Large intestine (tissue), 3 donors: Measurements from ENCODE around the gene ZNF485. TPM values are rescaled to one million over a fixed set of nuclear protein-coding genes. Genes with fewer than 3 reads are reported as not detected.
A peak's percentile ranks its signal among the peaks of the same experiment; 100 is the strongest.
"Not testable (repeated sequence)": the region's sequence is repeated elsewhere in the genome, so short reads cannot be mapped to it uniquely, and the experiment has no call there.

Experiments
- DNase-seq, 2 donors: peaks; one replicate each; pipeline versions ENCODE4 v3.0.0 to v3.0.0-alpha.2; 2013
- H3K27ac ChIP-seq: one replicate; pipeline ENCODE4 v1.5.1; 2013; ENCODE audit warnings: low read length
- H3K27me3 ChIP-seq: 2 replicates; pipeline ENCODE4 v1.6.1; 2013; ENCODE audit warnings: low read length; ENCODE audit not compliant: control insufficient read depth, insufficient read depth
- H3K36me3 ChIP-seq: 2 replicates; pipeline ENCODE4 v1.6.1; 2013; ENCODE audit warnings: low read length; ENCODE audit not compliant: control insufficient read depth, insufficient read depth
- H3K4me1 ChIP-seq: one replicate; pipeline ENCODE4 v1.6.1; 2013; ENCODE audit warnings: low read length; ENCODE audit not compliant: control insufficient read depth, insufficient read depth
- H3K4me3 ChIP-seq: one replicate; pipeline ENCODE4 v1.5.1; 2013; ENCODE audit warnings: low read length
- H3K9me3 ChIP-seq: one replicate; pipeline ENCODE4 v1.6.1; 2013; ENCODE audit warnings: mild to moderate bottlenecking, low read depth, low read length, moderate library complexity; ENCODE audit not compliant: control insufficient read depth
- WGBS: methylation state at CpG from one replicate; pipeline ENCODE4 v1.1.5; 2013; ENCODE audit warnings: low lambda C conversion rate; ENCODE audit not compliant: insufficient coverage; 5-methylcytosine and 5-hydroxymethylcytosine counted together
- polyA plus RNA-seq: library from polyadenylated mRNA; unstranded; fragments of 120-200 nt; gene quantifications from one replicate; pipeline ENCODE4 v1.2.1, GENCODE V29; 2013

The ZNF485 gene
- polyA plus RNA-seq, 1 donor: 7.2 TPM

DNA sequence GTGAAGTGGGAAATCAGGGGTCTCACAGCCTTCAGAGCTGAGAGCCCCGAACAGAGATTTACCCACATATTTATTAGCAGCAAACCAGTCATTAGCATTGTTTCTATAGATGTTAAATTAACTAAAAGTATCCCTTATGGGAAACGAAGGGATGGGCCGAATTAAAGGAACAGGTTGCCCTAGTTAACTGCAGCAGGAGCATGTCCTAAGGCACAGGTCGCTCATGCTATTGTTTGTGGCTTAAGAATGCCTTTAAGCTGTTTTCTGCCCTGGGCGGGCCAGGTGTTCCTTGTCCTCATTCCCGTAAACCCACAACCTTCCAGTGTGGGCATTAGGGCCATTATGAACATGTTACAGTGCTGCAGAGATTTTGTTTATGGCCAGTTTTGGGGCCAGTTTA, 4.7 kb upstream of the ZNF485 start:
- not testable (repeated sequence) for H3K36me3 ChIP-seq, H3K4me3 ChIP-seq, H3K4me1 ChIP-seq, DNase-seq, H3K27ac ChIP-seq, H3K9me3 ChIP-seq, H3K27me3 ChIP-seq
- no CpG with 5 or more reads among the region's 6 CpGs for WGBS

DNA sequence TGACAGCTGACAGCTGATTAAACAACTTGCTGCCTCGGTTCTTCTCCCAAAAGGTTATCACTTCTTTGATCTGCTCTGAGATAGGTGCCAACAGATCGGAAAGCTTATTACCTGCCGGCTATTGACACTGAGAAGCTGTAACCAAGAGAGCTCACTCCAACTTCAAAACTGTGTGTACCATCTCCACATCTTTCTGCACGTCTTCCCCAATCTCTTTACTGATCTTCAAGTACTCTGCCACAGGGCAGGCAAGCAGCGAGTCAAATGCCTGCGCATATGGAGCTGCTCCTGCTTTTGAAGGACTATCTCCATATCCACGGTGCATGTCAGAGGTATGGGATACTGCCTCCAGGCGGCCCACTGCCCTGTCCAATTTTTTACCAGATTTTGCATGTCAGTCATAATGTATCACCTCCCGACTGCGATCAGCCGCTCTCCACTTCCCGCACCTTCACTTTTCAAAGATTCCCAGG, 352 bp upstream of the ZNF485 start:
- H3K4me1 ChIP-seq: no peaks in the 10 kb centered on the region
- peaks cover 2% of the 10 kb centered on the region for H3K9me3 ChIP-seq
- peak overlapping the region; percentile 73 for H3K4me3 ChIP-seq
- no CpG with 5 or more reads among the region's 12 CpGs for WGBS
- H3K27ac ChIP-seq: no peak overlapping the region
- no peak for DNase-seq
- no peaks in the 10 kb centered on the region for H3K27me3 ChIP-seq
- peaks cover 17% of the 10 kb centered on the region for H3K36me3 ChIP-seq

DNA sequence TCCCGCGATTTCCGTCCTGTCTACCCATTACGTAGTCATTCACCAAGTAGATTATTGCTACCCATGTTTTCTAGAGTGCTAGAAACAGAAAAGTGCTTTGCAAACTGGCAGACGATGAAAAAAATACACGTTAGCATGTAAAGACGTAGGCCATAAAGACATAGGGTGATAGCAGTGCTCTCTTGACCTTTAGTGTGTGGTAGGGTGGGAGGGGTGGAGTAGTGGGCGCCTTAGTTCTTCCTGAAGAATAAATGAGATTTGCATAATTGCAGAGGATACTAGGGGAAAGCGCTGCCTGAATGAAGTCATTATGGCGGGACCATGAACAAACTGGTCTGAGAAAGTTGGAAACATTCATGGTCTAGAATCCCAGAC, 948 bp downstream of the ZNF485 start:
- Histone ChIP-seq H3K4me3 (peak overlapping the region; percentile 73), H3K9me3 (peaks cover 2% of the 10 kb centered on the region), H3K4me1 (no peaks in the 10 kb centered on the region), H3K27ac (no peak overlapping the region), H3K36me3 (peaks cover 22% of the 10 kb centered on the region), H3K27me3 (no peaks in the 10 kb centered on the region)
- 65% methylated on average over 3 of the region's 10 CpGs for WGBS
- DNase-seq: no peak

DNA sequence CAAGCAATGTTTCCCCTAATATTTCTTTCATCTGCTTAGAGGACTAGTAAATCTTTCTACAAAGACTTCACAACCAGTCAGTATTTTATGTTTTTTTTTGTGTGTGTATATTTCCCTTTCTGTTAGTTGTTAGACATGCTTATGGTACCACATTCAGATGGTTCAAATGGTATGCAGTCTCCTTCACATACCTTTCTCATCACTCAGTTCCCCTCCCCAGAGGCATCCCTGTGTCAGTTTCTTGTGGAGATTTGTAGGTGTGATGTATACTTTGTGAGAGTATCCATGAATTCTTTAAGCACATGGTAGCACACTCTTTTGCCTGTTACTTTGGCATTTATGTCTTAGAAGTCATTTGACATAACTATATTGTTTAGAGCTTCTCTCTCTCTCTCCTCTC, 4.4 kb downstream of the ZNF485 start:
- no peak overlapping the region for H3K27ac ChIP-seq
- no peak for DNase-seq
- no peaks in the 10 kb centered on the region for H3K4me1 ChIP-seq
- no peak overlapping the region for H3K4me3 ChIP-seq
- H3K27me3 ChIP-seq: no peaks in the 10 kb centered on the region
- peaks cover 31% of the 10 kb centered on the region for H3K36me3 ChIP-seq
- peaks cover 10% of the 10 kb centered on the region for H3K9me3 ChIP-seq

- DNase-seq: no peak
- Histone ChIP-seq H3K4me3 (no peak overlapping the region), H3K27me3 (no peaks in the 10 kb centered on the region), H3K27ac (no peak overlapping the region), H3K36me3 (peaks cover 18% of the 10 kb centered on the region), H3K4me1 (no peaks in the 10 kb centered on the region), H3K9me3 (peaks cover 29% of the 10 kb centered on the region)
- WGBS: 100% methylated on average over 3 of the region's 6 CpGs
Measured at GRCh38 chr10:43616697-43617370, 10.6 kb downstream of the ZNF485 start.

GRCh38 chr10:43619368-43619767, 13.1 kb downstream of the ZNF485 start:
- Histone ChIP-seq H3K27ac (no peak overlapping the region), H3K9me3 (peaks cover 26% of the 10 kb centered on the region), H3K36me3 (peaks cover 11% of the 10 kb centered on the region), H3K27me3 (no peaks in the 10 kb centered on the region), H3K4me3 (no peak overlapping the region), H3K4me1 (no peaks in the 10 kb centered on the region)
- no peak for DNase-seq
- 100% methylated on average over 1 of the region's 2 CpGs for WGBS

DNA sequence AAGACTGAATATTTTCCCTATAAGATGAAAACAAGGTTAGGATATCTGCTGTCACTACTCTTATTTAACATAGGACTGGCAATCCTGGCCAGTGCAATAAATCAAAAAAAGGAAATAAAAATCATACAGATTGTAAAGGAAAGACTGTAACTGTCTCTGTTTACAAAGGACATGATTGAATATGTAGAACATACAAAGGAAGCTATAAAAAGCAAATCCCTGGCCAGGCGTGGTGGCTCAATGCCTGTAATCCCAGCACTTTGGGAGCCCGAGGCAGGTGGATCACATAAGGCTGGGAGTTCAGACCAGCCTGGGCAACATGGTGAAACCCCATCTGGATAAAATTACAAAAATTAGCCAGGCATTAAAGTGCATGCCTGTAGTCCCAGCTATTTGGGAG, 15.8 kb downstream of the ZNF485 start:
- H3K36me3 ChIP-seq: no peaks in the 10 kb centered on the region
- no peaks in the 10 kb centered on the region for H3K4me1 ChIP-seq
- WGBS: no CpG with 5 or more reads among the region's 2 CpGs
- no peak overlapping the region for H3K27ac ChIP-seq
- H3K4me3 ChIP-seq: no peak overlapping the region
- H3K9me3 ChIP-seq: peaks cover 19% of the 10 kb centered on the region
- DNase-seq: no peak
- H3K27me3 ChIP-seq: no peaks in the 10 kb centered on the region

- Histone ChIP-seq H3K4me1 (no peaks in the 10 kb centered on the region), H3K36me3 (no peaks in the 10 kb centered on the region), H3K4me3 (no peak overlapping the region), H3K27me3 (no peaks in the 10 kb centered on the region), H3K27ac (no peak overlapping the region), H3K9me3 (peaks cover 9% of the 10 kb centered on the region)
- WGBS: 57% methylated on average over 2 of the region's 3 CpGs
- DNase-seq: peak in 1 of 2 donors; percentile 12
Measured at GRCh38 chr10:43623351-43623750, 17.1 kb downstream of the ZNF485 start.

GRCh38 chr10:43627942-43628341, 21.7 kb downstream of the ZNF485 start:
- no peaks in the 10 kb centered on the region for H3K36me3 ChIP-seq
- DNase-seq: no peak
- H3K9me3 ChIP-seq: no peaks in the 10 kb centered on the region
- H3K4me1 ChIP-seq: no peaks in the 10 kb centered on the region
- H3K27ac ChIP-seq: no peak overlapping the region
- WGBS: 57% methylated on average over 1 of the region's 1 CpG
- H3K4me3 ChIP-seq: no peak overlapping the region
- no peaks in the 10 kb centered on the region for H3K27me3 ChIP-seq

DNA sequence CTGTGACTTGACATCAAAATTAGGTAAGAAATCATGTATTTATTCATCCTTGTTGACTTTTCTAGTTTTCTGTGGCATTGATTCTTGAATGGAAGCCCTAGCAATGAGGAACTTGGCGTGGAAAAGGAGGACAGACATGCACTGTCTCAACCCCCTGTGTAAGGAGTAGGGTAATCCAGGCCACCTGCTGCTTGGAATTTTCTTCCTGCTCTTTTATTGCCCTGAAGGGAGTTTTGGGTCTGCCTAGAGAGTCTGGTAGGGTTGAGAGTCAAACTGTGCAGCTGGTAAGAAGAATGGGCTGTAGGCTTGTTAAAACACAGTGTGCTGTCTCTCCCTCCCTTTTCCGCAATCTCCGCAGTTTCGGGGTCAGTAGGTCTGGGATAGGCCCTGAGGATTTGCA, 22.7 kb downstream of the ZNF485 start:
- H3K4me3 ChIP-seq: no peak overlapping the region
- no CpG with 5 or more reads among the region's 4 CpGs for WGBS
- H3K4me1 ChIP-seq: no peaks in the 10 kb centered on the region
- no peaks in the 10 kb centered on the region for H3K9me3 ChIP-seq
- no peaks in the 10 kb centered on the region for H3K27me3 ChIP-seq
- no peak overlapping the region for H3K27ac ChIP-seq
- no peaks in the 10 kb centered on the region for H3K36me3 ChIP-seq
- no peak for DNase-seq

DNA sequence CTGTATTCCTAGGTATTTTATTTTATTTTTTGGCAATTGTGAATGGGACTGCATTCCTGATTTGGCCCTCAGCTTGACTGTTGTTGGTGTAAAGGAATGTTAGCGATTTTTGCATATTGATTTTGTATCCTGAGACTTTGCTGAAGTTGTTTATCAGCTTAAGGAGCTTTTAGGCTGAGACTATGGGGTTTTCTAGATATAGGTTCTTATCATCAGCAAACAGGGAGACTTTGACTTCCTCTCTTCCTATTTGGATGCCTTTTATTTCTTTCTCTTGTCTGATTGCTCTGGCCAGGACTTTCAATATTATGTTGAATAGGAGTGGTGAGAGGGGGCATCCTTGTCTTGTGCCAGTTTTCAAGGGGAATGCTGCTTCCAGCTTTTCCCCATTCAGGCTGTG, 29.6 kb downstream of the ZNF485 start:
- not testable (repeated sequence) for DNase-seq, H3K4me1 ChIP-seq, H3K4me3 ChIP-seq, H3K27me3 ChIP-seq, H3K27ac ChIP-seq, H3K9me3 ChIP-seq, H3K36me3 ChIP-seq
- 20% methylated on average over 1 of the region's 1 CpG for WGBS
